Measurements from ENCODE around the gene GRM3.

Gene GRM3

GRCh38 chr7:86823769-86824168 lies 180.1 kb downstream of the GRM3 start:
- no peaks in the 10 kb centered on the region for H3K36me3 ChIP-seq (replicated peaks)
- no peaks in the 10 kb centered on the region for H3K27me3 ChIP-seq (replicated peaks)
- no peak overlapping the region for H3K4me3 ChIP-seq (ENCODE audit: low read depth, low read length)
- TF ChIP-seq CTCF (IDR thresholded peaks at IDR 0.05; ENCODE audit: low read depth, low read length, missing control alignments): no peak
- in situ Hi-C loops (cut with HindIII; ENCODE audit: low pct_ligation_motif_present, low sequenced_read_pairs): no loop called here
- no peak for DNase-seq
- no peak overlapping the region for H3K27ac ChIP-seq

DNA sequence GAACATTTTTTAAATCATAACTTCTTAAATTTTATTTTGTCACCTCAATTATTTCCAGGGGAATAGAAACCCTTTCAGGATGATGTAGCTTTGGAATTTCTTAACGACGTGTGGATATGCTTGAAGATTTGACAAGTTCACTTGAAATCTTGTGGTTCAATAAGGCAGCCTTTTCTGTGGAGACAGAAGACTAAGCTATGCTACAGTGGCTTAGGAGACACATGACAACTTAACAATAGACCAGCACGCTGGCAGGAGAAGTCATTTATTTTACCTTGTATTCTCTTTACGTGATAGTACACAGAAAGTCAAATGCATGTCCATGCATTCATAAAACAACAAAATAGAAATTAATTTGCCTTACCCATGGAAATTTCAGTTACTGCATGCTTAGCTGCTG lies 181.6 kb downstream of the GRM3 start:
- no peak for DNase-seq
- H3K27ac ChIP-seq: no peak overlapping the region
- in situ Hi-C loops (cut with HindIII; ENCODE audit: low pct_ligation_motif_present, low sequenced_read_pairs): no loop called here
- no peaks in the 10 kb centered on the region for H3K27me3 ChIP-seq (replicated peaks)
- no peak overlapping the region for H3K4me3 ChIP-seq (ENCODE audit: low read depth, low read length)
- no peak for TF ChIP-seq CTCF (IDR thresholded peaks at IDR 0.05; ENCODE audit: low read depth, low read length, missing control alignments)
- no peaks in the 10 kb centered on the region for H3K36me3 ChIP-seq (replicated peaks)

DNA sequence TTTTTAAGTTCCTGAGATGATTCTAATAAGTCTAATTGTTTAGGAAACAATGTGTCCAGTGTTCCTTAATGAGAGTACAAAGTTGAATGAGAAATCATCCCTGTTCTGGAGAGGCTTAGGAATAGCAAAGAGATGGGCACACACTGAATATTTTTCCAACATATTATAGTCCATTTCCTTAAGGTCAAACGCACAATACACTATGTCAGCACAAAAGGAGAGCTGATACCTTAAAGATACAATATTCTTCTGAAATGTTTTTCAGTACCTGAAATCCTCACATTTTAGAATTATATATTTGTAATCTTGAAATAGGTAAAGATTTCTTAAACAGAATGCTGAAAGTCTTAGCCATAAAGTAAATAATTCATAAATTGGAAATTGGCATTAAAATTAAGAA lies 183.2 kb downstream of the GRM3 start:
- in situ Hi-C loops (cut with HindIII; ENCODE audit: low pct_ligation_motif_present, low sequenced_read_pairs): no loop called here

GRCh38 chr7:86833360-86833759 lies 189.7 kb downstream of the GRM3 start:
- no peak for DNase-seq
- H3K27me3 ChIP-seq (replicated peaks): no peaks in the 10 kb centered on the region
- in situ Hi-C loops (cut with HindIII; ENCODE audit: low pct_ligation_motif_present, low sequenced_read_pairs): no loop called here
- H3K36me3 ChIP-seq (replicated peaks): no peaks in the 10 kb centered on the region
- no peak overlapping the region for H3K4me3 ChIP-seq (ENCODE audit: low read depth, low read length)
- no peak for TF ChIP-seq CTCF (IDR thresholded peaks at IDR 0.05; ENCODE audit: low read depth, low read length, missing control alignments)
- H3K27ac ChIP-seq: no peak overlapping the region

More for the DNA sequence above, 183.2 kb downstream of the GRM3 start:
- no peaks in the 10 kb centered on the region for H3K27me3 ChIP-seq (replicated peaks)
- TF ChIP-seq CTCF (IDR thresholded peaks at IDR 0.05; ENCODE audit: low read depth, low read length, missing control alignments): no peak
- no peak for DNase-seq
- no peaks in the 10 kb centered on the region for H3K36me3 ChIP-seq (replicated peaks)
- no peak overlapping the region for H3K4me3 ChIP-seq (ENCODE audit: low read depth, low read length)
- no peak overlapping the region for H3K27ac ChIP-seq

GRCh38 chr7:86837235-86837634 lies 193.5 kb downstream of the GRM3 start:
- no peak for TF ChIP-seq CTCF (IDR thresholded peaks at IDR 0.05; ENCODE audit: low read depth, low read length, missing control alignments)
- in situ Hi-C loops (cut with HindIII; ENCODE audit: low pct_ligation_motif_present, low sequenced_read_pairs): no loop called here
- no peak for DNase-seq
- H3K27ac ChIP-seq: no peak overlapping the region
- no peak overlapping the region for H3K4me3 ChIP-seq (ENCODE audit: low read depth, low read length)
- H3K27me3 ChIP-seq (replicated peaks): no peaks in the 10 kb centered on the region
- H3K36me3 ChIP-seq (replicated peaks): no peaks in the 10 kb centered on the region

- H3K27me3 ChIP-seq (replicated peaks): no peaks in the 10 kb centered on the region
- in situ Hi-C loops (cut with HindIII; ENCODE audit: low pct_ligation_motif_present, low sequenced_read_pairs): no loop called here
- H3K27ac ChIP-seq: no peak overlapping the region
- H3K4me3 ChIP-seq (ENCODE audit: low read depth, low read length): no peak overlapping the region
- H3K36me3 ChIP-seq (replicated peaks): no peaks in the 10 kb centered on the region
- TF ChIP-seq CTCF (IDR thresholded peaks at IDR 0.05; ENCODE audit: low read depth, low read length, missing control alignments): no peak
- DNase-seq: no peak
These were observed 200.9 kb downstream of the GRM3 start for GRCh38 chr7:86844608-86845007.

All from brain microvascular endothelial cell (primary cell).